ENCODE results near the gene AQP3. TPM values are rescaled to one million over a fixed set of nuclear protein-coding genes. Genes with fewer than 3 reads are reported as not detected.

Gene AQP3
- polyA plus RNA-seq, 2 of the 4 experiments (the other 2 are of a cell fraction) = 6.2 to 18.8 TPM

DNA sequence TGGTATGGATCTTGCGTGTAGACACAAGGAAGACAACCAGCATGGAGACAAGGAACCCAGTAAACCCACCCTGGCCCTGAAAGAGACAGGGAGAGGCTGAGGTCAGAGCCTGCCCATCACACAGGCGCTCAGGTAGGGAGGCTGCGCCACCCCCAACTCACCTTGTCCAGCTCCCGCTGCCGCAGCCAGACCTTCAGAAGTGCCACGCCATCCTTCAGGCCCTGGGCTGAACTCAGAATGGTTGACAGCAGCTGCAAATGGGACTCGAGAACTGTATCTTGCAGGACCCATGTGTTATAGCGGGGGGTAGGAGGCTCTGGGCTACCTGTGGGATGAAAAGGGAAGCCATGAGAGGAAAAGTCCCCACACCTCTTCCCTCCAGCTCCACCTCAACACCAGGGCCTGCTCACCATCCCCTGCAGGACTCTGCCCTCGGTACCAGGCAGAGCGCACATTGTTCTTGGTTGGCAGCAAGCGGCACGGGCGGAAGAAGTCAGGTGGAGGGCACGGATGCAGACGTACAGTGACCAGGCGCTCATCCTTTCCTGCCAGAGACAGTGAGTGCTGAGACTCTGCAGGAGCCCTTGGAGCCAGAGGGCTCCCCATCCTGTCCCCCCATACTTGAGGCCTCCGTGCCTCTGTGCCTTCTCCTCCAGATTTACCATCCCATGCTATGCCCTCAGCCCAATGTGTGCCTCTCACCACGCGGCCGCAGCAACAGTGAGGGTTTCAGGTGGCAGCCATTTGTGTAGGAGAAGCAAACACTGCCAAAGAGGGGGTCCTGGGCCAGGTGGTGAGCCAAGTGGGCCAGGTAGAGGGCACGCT lies 21.6 kb upstream of the AQP3 start:
- H3K4me2 ChIP-seq = no peak overlapping the region
- no peak for DNase-seq (ENCODE audit: low read depth in 1 of 2, low spot score in 1 of 2)
- FAIRE-seq = no peak
- CTCF ChIA-PET = interaction anchor here (0.8 to 41.9 kb wide), 7 partner anchors 3 to 183 kb away, joined by 6 to 834 read pairs (median 177); partner anchors contain the start of genes AQP3, AQP7 and NOL6
- H3K9me3 ChIP-seq = no peaks in the 10 kb centered on the region
- POLR2A ChIA-PET = no interaction called here
- H3K4me1 ChIP-seq = peaks cover 14% of the 10 kb centered on the region
- WGBS (ENCODE audit: missing lambda C conversion rate) = 93% methylated on average over 18 of the region's 21 CpGs
- H3K27ac ChIP-seq = no peak overlapping the region
- no peak for ATAC-seq
- no peak overlapping the region for H3K4me3 ChIP-seq
- TF ChIP-seq, protein P1, sequence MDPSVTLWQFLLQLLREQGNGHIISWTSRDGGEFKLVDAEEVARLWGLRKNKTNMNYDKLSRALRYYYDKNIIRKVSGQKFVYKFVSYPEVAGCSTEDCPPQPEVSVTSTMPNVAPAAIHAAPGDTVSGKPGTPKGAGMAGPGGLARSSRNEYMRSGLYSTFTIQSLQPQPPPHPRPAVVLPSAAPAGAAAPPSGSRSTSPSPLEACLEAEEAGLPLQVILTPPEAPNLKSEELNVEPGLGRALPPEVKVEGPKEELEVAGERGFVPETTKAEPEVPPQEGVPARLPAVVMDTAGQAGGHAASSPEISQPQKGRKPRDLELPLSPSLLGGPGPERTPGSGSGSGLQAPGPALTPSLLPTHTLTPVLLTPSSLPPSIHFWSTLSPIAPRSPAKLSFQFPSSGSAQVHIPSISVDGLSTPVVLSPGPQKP (IDR thresholded peaks at IDR 0.05; ENCODE audit: low read depth, low read length) = no peak
- TF ChIP-seq, protein P2, sequence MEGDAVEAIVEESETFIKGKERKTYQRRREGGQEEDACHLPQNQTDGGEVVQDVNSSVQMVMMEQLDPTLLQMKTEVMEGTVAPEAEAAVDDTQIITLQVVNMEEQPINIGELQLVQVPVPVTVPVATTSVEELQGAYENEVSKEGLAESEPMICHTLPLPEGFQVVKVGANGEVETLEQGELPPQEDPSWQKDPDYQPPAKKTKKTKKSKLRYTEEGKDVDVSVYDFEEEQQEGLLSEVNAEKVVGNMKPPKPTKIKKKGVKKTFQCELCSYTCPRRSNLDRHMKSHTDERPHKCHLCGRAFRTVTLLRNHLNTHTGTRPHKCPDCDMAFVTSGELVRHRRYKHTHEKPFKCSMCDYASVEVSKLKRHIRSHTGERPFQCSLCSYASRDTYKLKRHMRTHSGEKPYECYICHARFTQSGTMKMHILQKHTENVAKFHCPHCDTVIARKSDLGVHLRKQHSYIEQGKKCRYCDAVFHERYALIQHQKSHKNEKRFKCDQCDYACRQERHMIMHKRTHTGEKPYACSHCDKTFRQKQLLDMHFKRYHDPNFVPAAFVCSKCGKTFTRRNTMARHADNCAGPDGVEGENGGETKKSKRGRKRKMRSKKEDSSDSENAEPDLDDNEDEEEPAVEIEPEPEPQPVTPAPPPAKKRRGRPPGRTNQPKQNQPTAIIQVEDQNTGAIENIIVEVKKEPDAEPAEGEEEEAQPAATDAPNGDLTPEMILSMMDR (IDR thresholded peaks at IDR 0.05) = no peak
- TF ChIP-seq HDAC2 (IDR thresholded peaks at IDR 0.05) (no peak), FOSL2 (IDR thresholded peaks at IDR 0.05) (no peak), FOSL2 (CRISPR knock-in tag; IDR thresholded peaks at IDR 0.05) (no peak), GATA3 (IDR thresholded peaks at IDR 0.05; ENCODE audit: borderline replicate concordance) (no peak), FOXS1 (CRISPR knock-in tag; IDR thresholded peaks at IDR 0.05) (no peak), ZC3H11A (IDR thresholded peaks at IDR 0.05) (no peak), HOXB5 (CRISPR knock-in tag; IDR thresholded peaks at IDR 0.05) (no peak)
- TF ChIP-seq, protein P3, sequence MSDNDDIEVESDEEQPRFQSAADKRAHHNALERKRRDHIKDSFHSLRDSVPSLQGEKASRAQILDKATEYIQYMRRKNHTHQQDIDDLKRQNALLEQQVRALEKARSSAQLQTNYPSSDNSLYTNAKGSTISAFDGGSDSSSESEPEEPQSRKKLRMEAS (IDR thresholded peaks at IDR 0.05) = no peak
- TF ChIP-seq, protein P4, sequence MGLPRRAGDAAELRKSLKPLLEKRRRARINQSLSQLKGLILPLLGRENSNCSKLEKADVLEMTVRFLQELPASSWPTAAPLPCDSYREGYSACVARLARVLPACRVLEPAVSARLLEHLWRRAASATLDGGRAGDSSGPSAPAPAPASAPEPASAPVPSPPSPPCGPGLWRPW (IDR thresholded peaks at IDR 0.05) = no peak
- TF ChIP-seq, protein P5, sequence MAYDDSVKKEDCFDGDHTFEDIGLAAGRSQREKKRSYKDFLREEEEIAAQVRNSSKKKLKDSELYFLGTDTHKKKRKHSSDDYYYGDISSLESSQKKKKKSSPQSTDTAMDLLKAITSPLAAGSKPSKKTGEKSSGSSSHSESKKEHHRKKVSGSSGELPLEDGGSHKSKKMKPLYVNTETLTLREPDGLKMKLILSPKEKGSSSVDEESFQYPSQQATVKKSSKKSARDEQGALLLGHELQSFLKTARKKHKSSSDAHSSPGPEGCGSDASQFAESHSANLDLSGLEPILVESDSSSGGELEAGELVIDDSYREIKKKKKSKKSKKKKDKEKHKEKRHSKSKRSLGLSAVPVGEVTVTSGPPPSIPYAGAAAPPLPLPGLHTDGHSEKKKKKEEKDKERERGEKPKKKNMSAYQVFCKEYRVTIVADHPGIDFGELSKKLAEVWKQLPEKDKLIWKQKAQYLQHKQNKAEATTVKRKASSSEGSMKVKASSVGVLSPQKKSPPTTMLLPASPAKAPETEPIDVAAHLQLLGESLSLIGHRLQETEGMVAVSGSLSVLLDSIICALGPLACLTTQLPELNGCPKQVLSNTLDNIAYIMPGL (CRISPR knock-in tag; IDR thresholded peaks at IDR 0.05; ENCODE audit: borderline replicate concordance) = no peak

DNA sequence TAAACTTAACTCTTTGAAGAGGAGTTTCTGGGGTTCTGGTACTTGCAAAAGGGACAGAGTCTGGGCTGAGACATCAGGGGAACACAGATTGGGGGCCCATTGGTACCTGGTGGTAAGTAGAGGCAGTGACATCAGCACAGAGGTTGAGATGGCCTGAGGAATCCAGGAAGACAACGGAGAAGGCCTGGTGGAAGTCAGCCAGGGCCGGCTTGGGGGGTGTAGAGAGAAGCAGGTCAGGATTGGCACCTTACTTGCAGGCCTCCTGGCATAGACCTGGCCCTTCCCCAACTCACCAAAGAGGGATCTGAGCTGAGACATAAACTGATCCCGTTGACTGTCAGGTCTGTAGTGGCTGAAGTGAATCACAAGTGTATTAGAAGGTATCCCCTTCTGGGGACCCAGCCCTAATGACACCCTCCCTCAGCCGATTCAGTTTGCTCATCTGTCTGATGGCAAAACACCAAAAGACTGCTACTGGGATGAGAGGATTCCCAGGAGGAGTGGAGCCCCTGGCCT lies 20.9 kb upstream of the AQP3 start:
- DNase-seq (ENCODE audit: low read depth in 1 of 2, low spot score in 1 of 2) (no peak), FAIRE-seq (no peak), ATAC-seq (no peak)
- no peaks in the 10 kb centered on the region for H3K9me3 ChIP-seq
- H3K27ac ChIP-seq = no peak overlapping the region
- H3K4me2 ChIP-seq = no peak overlapping the region
- CTCF ChIA-PET = interaction anchor here (0.8 to 41.9 kb wide), 10 partner anchors 2 to 241 kb away, joined by 6 to 834 read pairs (median 105); partner anchors contain the start of genes ANKRD18B, AQP3, AQP7 and NOL6
- H3K4me3 ChIP-seq = no peak overlapping the region
- peaks cover 14% of the 10 kb centered on the region for H3K4me1 ChIP-seq
- WGBS (ENCODE audit: missing lambda C conversion rate) = 76% methylated on average over 4 of the region's 4 CpGs
- POLR2A ChIA-PET = no interaction called here
- TF ChIP-seq, protein P6, sequence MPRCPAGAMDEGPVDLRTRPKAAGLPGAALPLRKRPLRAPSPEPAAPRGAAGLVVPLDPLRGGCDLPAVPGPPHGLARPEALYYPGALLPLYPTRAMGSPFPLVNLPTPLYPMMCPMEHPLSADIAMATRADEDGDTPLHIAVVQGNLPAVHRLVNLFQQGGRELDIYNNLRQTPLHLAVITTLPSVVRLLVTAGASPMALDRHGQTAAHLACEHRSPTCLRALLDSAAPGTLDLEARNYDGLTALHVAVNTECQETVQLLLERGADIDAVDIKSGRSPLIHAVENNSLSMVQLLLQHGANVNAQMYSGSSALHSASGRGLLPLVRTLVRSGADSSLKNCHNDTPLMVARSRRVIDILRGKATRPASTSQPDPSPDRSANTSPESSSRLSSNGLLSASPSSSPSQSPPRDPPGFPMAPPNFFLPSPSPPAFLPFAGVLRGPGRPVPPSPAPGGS (IDR thresholded peaks at IDR 0.05) = no peak
- TF ChIP-seq FOSL2 (IDR thresholded peaks at IDR 0.05) (no peak), FOSL2 (CRISPR knock-in tag; IDR thresholded peaks at IDR 0.05) (no peak), RFX5 (IDR thresholded peaks at IDR 0.05) (no peak), TP53 (CRISPR knock-in tag; IDR thresholded peaks at IDR 0.05) (no peak), SREBF2 (IDR thresholded peaks at IDR 0.05) (no peak), MYC (IDR thresholded peaks at IDR 0.05; ENCODE audit: borderline replicate concordance, low read length) (no peak), EHF (CRISPR knock-in tag; IDR thresholded peaks at IDR 0.05) (no peak), HOXB5 (CRISPR knock-in tag; IDR thresholded peaks at IDR 0.05) (no peak), TFCP2L1 (CRISPR knock-in tag; IDR thresholded peaks at IDR 0.05) (no peak), MAFK (IDR thresholded peaks at IDR 0.05; ENCODE audit: partially characterized antibody) (no peak), JUN (IDR thresholded peaks at IDR 0.05) (no peak), HOXB13 (CRISPR knock-in tag; IDR thresholded peaks at IDR 0.05; ENCODE audit: low read depth) (no peak), EHMT2 (IDR thresholded peaks at IDR 0.05; ENCODE audit: low read depth) (no peak), NR3C1 (IDR thresholded peaks at IDR 0.05) (no peak)
- TF ChIP-seq, protein P3 (IDR thresholded peaks at IDR 0.05) = no peak
- TF ChIP-seq, protein P7, sequence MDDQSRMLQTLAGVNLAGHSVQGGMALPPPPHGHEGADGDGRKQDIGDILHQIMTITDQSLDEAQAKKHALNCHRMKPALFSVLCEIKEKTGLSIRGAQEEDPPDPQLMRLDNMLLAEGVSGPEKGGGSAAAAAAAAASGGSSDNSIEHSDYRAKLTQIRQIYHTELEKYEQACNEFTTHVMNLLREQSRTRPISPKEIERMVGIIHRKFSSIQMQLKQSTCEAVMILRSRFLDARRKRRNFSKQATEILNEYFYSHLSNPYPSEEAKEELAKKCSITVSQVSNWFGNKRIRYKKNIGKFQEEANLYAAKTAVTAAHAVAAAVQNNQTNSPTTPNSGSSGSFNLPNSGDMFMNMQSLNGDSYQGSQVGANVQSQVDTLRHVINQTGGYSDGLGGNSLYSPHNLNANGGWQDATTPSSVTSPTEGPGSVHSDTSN (IDR thresholded peaks at IDR 0.05) = no peak
- TF ChIP-seq, protein P1 (IDR thresholded peaks at IDR 0.05; ENCODE audit: low read depth, low read length) = no peak

All from A549 (cell line).